H9 (cell line): Measurements from ENCODE around the gene NAA16. TPM values are rescaled to one million over a fixed set of nuclear protein-coding genes. Genes with fewer than 3 reads are reported as not detected.

Experiments used
- DNase-seq: peaks from one replicate; pipeline ENCODE4 v3.0.0-alpha.2; 2017
- H2AFZ ChIP-seq: one replicate; pipeline ENCODE4 v1.6.1; 2013; ENCODE audit warnings: mild to moderate bottlenecking, low read length, control low read depth, moderate library complexity
- H2AK5ac ChIP-seq: 2 replicates; pipeline ENCODE4 v1.6.1; 2013; ENCODE audit warnings: low read length, control low read depth, mixed read lengths; ENCODE audit not compliant: insufficient read length
- H2BK120ac ChIP-seq: one replicate; pipeline ENCODE4 v1.6.1; 2013; ENCODE audit warnings: low read depth, mild to moderate bottlenecking, low read length, control low read depth, inconsistent platforms; ENCODE audit not compliant: poor library complexity, severe bottlenecking
- H2BK12ac ChIP-seq: 2 replicates; pipeline ENCODE4 v1.6.1; 2013; ENCODE audit warnings: low read length, control low read depth, mixed read lengths, low read depth; ENCODE audit not compliant: insufficient read length
- H2BK15ac ChIP-seq: 2 replicates; pipeline ENCODE4 v1.6.1; 2013; ENCODE audit warnings: low read depth, low read length, control low read depth
- H2BK20ac ChIP-seq: one replicate; pipeline ENCODE4 v1.6.1; 2013; ENCODE audit warnings: low read depth, mild to moderate bottlenecking, low read length, control low read depth, inconsistent platforms; ENCODE audit not compliant: poor library complexity, severe bottlenecking
- H2BK5ac ChIP-seq: 2 replicates; pipeline ENCODE4 v1.6.1; 2013; ENCODE audit warnings: low read length, control low read depth, mixed read lengths; ENCODE audit not compliant: insufficient read length
- H3K14ac ChIP-seq: 2 replicates; pipeline ENCODE4 v1.6.1; 2013; ENCODE audit warnings: low read length, control low read depth; ENCODE audit not compliant: insufficient read depth
- H3K18ac ChIP-seq: 2 replicates; pipeline ENCODE4 v1.6.1; 2013; ENCODE audit warnings: low read depth, mild to moderate bottlenecking, mixed read lengths, low read length, control low read depth; ENCODE audit not compliant: insufficient read length
- H3K23ac ChIP-seq: 2 replicates; pipeline ENCODE4 v1.6.1; 2013; ENCODE audit warnings: low read length, control low read depth, mixed read lengths, low read depth; ENCODE audit not compliant: insufficient read length
- H3K23me2 ChIP-seq: 2 replicates; pipeline ENCODE4 v1.6.1; 2013; ENCODE audit warnings: low read depth, mild to moderate bottlenecking, mixed read lengths, low read length, control low read depth; ENCODE audit not compliant: insufficient read length, poor library complexity, severe bottlenecking
- H3K27ac ChIP-seq: 2 replicates; pipeline ENCODE4 v1.5.1; 2013; ENCODE audit warnings: low read length, control low read depth, mixed read lengths, low read depth; ENCODE audit not compliant: insufficient read length
- H3K27me3 ChIP-seq: 2 replicates; pipeline ENCODE4 v1.6.1; 2013; ENCODE audit warnings: low read length, control low read depth, inconsistent platforms; ENCODE audit not compliant: insufficient read depth
- H3K4ac ChIP-seq: 2 replicates; pipeline ENCODE4 v1.6.1; 2013; ENCODE audit warnings: low read depth, mild to moderate bottlenecking, control low read depth, inconsistent platforms, low read length, moderate library complexity
- H3K4me1 ChIP-seq: 2 replicates; pipeline ENCODE4 v1.6.1; 2013; ENCODE audit warnings: low read length, control low read depth, inconsistent platforms; ENCODE audit not compliant: insufficient read depth
- H3K4me2 ChIP-seq: 2 replicates; pipeline ENCODE4 v1.6.1; 2013; ENCODE audit warnings: low read length, control low read depth, mixed read lengths; ENCODE audit not compliant: insufficient read length, insufficient read depth
- H3K56ac ChIP-seq: 2 replicates; pipeline ENCODE4 v1.6.1; 2013; ENCODE audit warnings: low read depth, mild to moderate bottlenecking, mixed read lengths, low read length, control low read depth; ENCODE audit not compliant: insufficient read length
- H3K79me1 ChIP-seq: 2 replicates; pipeline ENCODE4 v1.6.1; 2013; ENCODE audit warnings: low read depth, mild to moderate bottlenecking, moderate library complexity, low read length, control low read depth, inconsistent platforms; ENCODE audit not compliant: insufficient read depth, poor library complexity, severe bottlenecking
- H3K79me2 ChIP-seq: 2 replicates; pipeline ENCODE4 v1.6.1; 2013; ENCODE audit warnings: low read length, control low read depth, inconsistent platforms; ENCODE audit not compliant: insufficient read depth
- H3K9ac ChIP-seq: 2 replicates; pipeline ENCODE4 v1.6.1; 2013; ENCODE audit warnings: low read length, control low read depth, mixed read lengths; ENCODE audit not compliant: insufficient read length; ENCODE audit errors: extremely low read depth
- H3K9me3 ChIP-seq: one replicate; pipeline ENCODE4 v1.6.1; 2013; ENCODE audit warnings: low read depth, low read length, inconsistent platforms; ENCODE audit not compliant: control insufficient read depth
- H3T11ph ChIP-seq: one replicate; pipeline ENCODE4 v1.6.1; 2013; ENCODE audit warnings: mild to moderate bottlenecking, low read length, control low read depth, inconsistent platforms
- H4K20me1 ChIP-seq: one replicate; pipeline ENCODE4 v1.6.1; 2013; ENCODE audit not compliant: control insufficient read depth, insufficient read length, insufficient read depth
- H4K5ac ChIP-seq: 2 replicates; pipeline ENCODE4 v1.6.1; 2013; ENCODE audit warnings: low read depth, mild to moderate bottlenecking, mixed read lengths, low read length, control low read depth; ENCODE audit not compliant: insufficient read length
- H4K8ac ChIP-seq: replicated peaks from 2 replicates; pipeline ENCODE4 v1.6.1; 2013; ENCODE audit warnings: low read length, control low read depth, mixed read lengths, low read depth; ENCODE audit not compliant: insufficient read length
- H4K91ac ChIP-seq: 2 replicates; pipeline ENCODE4 v1.6.1; 2013; ENCODE audit warnings: low read depth, mild to moderate bottlenecking, moderate library complexity, mixed read lengths, low read length, control low read depth; ENCODE audit not compliant: insufficient read length
- H3K27ac Mint-ChIP-seq, 3 experiments: 2 replicates in 2 of 3; 3 replicates in 1 of 3; pipeline ENCODE4 v1.8.0; 2020 to 2021; ENCODE audit warnings: mixed read lengths in 3 of 3, mild to moderate bottlenecking in 1 of 3, moderate library complexity in 1 of 3
- H3K27me3 Mint-ChIP-seq: 2 replicates; pipeline ENCODE4 v1.8.0; 2021; ENCODE audit warnings: low read depth, mild to moderate bottlenecking, moderate library complexity, mixed read lengths
- H3K36me3 Mint-ChIP-seq, 3 experiments: 2 replicates in 2 of 3; 3 replicates in 1 of 3; pipeline ENCODE4 v1.8.0; 2020 to 2021; ENCODE audit warnings: low read depth in 3 of 3, mixed read lengths in 3 of 3; ENCODE audit not compliant: insufficient read depth in 1 of 3
- H3K4me1 Mint-ChIP-seq, 2 experiments: 2 replicates each; pipeline ENCODE4 v1.8.0; 2020; ENCODE audit warnings: mixed read lengths in 2 of 2
- H3K4me3 Mint-ChIP-seq, 2 experiments: 2 replicates in 1 of 2; 3 replicates in 1 of 2; pipeline ENCODE4 v1.8.0; 2020 to 2021; ENCODE audit warnings: mild to moderate bottlenecking in 2 of 2, mixed read lengths in 2 of 2, moderate library complexity in 1 of 2
- H3K9me3 Mint-ChIP-seq, 2 experiments: 2 replicates in 1 of 2; 3 replicates in 1 of 2; pipeline ENCODE4 v1.8.0; 2020; ENCODE audit warnings: mild to moderate bottlenecking in 2 of 2, mixed read lengths in 2 of 2, moderate library complexity in 1 of 2
- CTCF ChIP-seq: fragments of 200-600 bp; sonication (generic); conservative IDR thresholded peaks from 3 replicates; pipeline ENCODE4 v1.8.0; 2021; ENCODE audit warnings: antibody characterized with exemption, mild to moderate bottlenecking
- WGBS: extraction: QIAGEN DNeasy Blood & Tissue Kit; methylation state at CpG from one replicate; pipeline ENCODE4 v1.1.7; 2013; ENCODE audit warnings: missing lambda C conversion rate, low lambda C conversion rate, mixed read lengths; ENCODE audit not compliant: insufficient read length; ENCODE audit errors: extremely low coverage; 5-methylcytosine and 5-hydroxymethylcytosine counted together
- total RNA-seq: library from RNA; stranded (reverse); gene quantifications from 2 replicates; pipeline ENCODE4 v1.2.1, GENCODE V29; 2021

The NAA16 gene
- total RNA-seq, 1 experiment from 2014 or later: 37.7 TPM

GRCh38 chr13:41268764-41269163, 42.3 kb upstream of the NAA16 start:
- Mint-ChIP-seq H3K27me3 (peaks cover 2% of the 10 kb centered on the region), H3K4me3 (no peak overlapping the region), H3K36me3 (peaks cover 7 to 24% (median 18%) of the 10 kb centered on the region in 3 experiments; a peak in 6 of 7 replicates), H3K4me1 (no peaks in the 10 kb centered on the region; a peak in 1 of 4 replicates), H3K27ac (no peak overlapping the region), H3K9me3 (peaks cover 47 to 50% of the 10 kb centered on the region in 2 experiments)
- H4K5ac ChIP-seq: no peak overlapping the region
- H3K4me2 ChIP-seq: no peak overlapping the region
- H2BK5ac ChIP-seq: no peak overlapping the region
- TF ChIP-seq CTCF: no peak
- H2BK120ac ChIP-seq: no peak overlapping the region
- no peak overlapping the region for H2BK12ac ChIP-seq
- H3K9me3 ChIP-seq: peaks cover 12% of the 10 kb centered on the region
- H3K27ac ChIP-seq: no peak overlapping the region
- no peak overlapping the region for H3K4ac ChIP-seq
- no peak for DNase-seq
- no peaks in the 10 kb centered on the region for H3K27me3 ChIP-seq
- no peak overlapping the region for H4K8ac ChIP-seq
- no peak overlapping the region for H3K9ac ChIP-seq
- H4K20me1 ChIP-seq: no peaks in the 10 kb centered on the region
- H2AFZ ChIP-seq: no peak overlapping the region
- H3K56ac ChIP-seq: no peak overlapping the region
- H3K79me1 ChIP-seq: no peaks in the 10 kb centered on the region
- no peaks in the 10 kb centered on the region for H3K79me2 ChIP-seq
- H2BK20ac ChIP-seq: no peak overlapping the region
- no peak overlapping the region for H3K18ac ChIP-seq
- H3K23me2 ChIP-seq: no peaks in the 10 kb centered on the region
- no peak overlapping the region for H4K91ac ChIP-seq
- H2BK15ac ChIP-seq: no peak overlapping the region
- H3T11ph ChIP-seq: no peak overlapping the region
- no peak overlapping the region for H3K23ac ChIP-seq
- no peak overlapping the region for H3K14ac ChIP-seq
- H2AK5ac ChIP-seq: no peak overlapping the region
- WGBS: no CpG with 5 or more reads among the region's 1 CpG
- H3K4me1 ChIP-seq: no peaks in the 10 kb centered on the region
